H1 (cell line): Measurements from ENCODE around the gene GALR1.

Source experiments
- EZH2 ChIP-seq: fragments of 200-600 bp; sonication (generic); IDR thresholded peaks from 2 replicates; pipeline ENCODE4 v1.7.1; 2012; ENCODE audit warnings: low read depth, mild to moderate bottlenecking, moderate library complexity, low read length, inconsistent platforms; ENCODE audit not compliant: severe bottlenecking
- HDAC6 ChIP-seq: IDR thresholded peaks from one replicate; pipeline ENCODE4 v1.7.1; 2012; ENCODE audit warnings: low read depth, mild to moderate bottlenecking, inconsistent platforms, low read length, moderate library complexity
- JUND ChIP-seq: IDR thresholded peaks from 2 replicates; pipeline ENCODE4 v1.6.1; 2011; ENCODE audit warnings: mild to moderate bottlenecking, improper control_type of control experiment, low read length
- RAD21 ChIP-seq, 2 experiments: IDR thresholded peaks in 1 of 2; conservative IDR thresholded peaks in 1 of 2; 2 replicates each; pipeline ENCODE4 v1.6.1; 2011; ENCODE audit warnings: low read depth in 2 of 2, low read length in 2 of 2, improper control_type of control experiment in 1 of 2, inconsistent platforms in 1 of 2, mild to moderate bottlenecking in 1 of 2, moderate library complexity in 1 of 2
- TF ChIP-seq, protein P1 (sequence below): IDR thresholded peaks from 2 replicates; pipeline ENCODE4 v1.6.1; 2012; ENCODE audit warnings: inconsistent platforms
- TF ChIP-seq, protein P2 (sequence below), 3 experiments: IDR thresholded peaks; 1 replicate in 2 of 3; 2 replicates in 1 of 3; pipeline versions ENCODE4 v1.5.1 to v1.6.1; 2011; ENCODE audit warnings: low read length in 3 of 3, mild to moderate bottlenecking in 3 of 3, inconsistent platforms in 2 of 3, low read depth in 1 of 3, moderate library complexity in 1 of 3; ENCODE audit not compliant: insufficient read depth in 1 of 3; ENCODE audit errors: control extremely low read depth in 1 of 3

DNA sequence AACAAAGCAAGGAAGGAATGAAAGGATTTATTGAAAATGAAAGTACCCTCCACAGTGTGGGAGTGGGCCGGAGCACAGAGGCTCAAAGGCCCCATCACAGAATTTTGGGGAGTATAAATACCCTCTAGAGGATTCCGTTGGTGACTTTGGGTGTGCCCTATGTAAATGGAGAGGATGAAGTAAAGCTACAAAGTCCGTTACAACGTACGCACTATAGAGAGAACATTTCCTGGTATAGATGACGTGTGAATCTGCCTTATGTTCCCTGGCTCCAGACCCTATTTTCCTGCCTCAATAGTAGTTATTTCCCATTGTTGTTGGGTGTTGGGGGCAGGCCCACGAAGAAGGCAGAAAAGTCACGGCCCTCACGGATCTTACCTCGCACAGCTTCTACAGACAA lies 65.3 kb downstream of the GALR1 start:
- TF ChIP-seq, protein P1, sequence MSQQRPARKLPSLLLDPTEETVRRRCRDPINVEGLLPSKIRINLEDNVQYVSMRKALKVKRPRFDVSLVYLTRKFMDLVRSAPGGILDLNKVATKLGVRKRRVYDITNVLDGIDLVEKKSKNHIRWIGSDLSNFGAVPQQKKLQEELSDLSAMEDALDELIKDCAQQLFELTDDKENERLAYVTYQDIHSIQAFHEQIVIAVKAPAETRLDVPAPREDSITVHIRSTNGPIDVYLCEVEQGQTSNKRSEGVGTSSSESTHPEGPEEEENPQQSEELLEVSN: no peak
- TF ChIP-seq RAD21 (IDR thresholded peaks at IDR 0.05 in 1 of 2, conservative IDR thresholded peaks at IDR 0.05 in 1 of 2; ENCODE audit: low read depth in 2 of 2, low read length in 2 of 2) (no peak), HDAC6 (no peak), EZH2 (no peak), JUND (no peak)
- TF ChIP-seq, protein P2, sequence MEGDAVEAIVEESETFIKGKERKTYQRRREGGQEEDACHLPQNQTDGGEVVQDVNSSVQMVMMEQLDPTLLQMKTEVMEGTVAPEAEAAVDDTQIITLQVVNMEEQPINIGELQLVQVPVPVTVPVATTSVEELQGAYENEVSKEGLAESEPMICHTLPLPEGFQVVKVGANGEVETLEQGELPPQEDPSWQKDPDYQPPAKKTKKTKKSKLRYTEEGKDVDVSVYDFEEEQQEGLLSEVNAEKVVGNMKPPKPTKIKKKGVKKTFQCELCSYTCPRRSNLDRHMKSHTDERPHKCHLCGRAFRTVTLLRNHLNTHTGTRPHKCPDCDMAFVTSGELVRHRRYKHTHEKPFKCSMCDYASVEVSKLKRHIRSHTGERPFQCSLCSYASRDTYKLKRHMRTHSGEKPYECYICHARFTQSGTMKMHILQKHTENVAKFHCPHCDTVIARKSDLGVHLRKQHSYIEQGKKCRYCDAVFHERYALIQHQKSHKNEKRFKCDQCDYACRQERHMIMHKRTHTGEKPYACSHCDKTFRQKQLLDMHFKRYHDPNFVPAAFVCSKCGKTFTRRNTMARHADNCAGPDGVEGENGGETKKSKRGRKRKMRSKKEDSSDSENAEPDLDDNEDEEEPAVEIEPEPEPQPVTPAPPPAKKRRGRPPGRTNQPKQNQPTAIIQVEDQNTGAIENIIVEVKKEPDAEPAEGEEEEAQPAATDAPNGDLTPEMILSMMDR (IDR thresholded peaks at IDR 0.05; ENCODE audit: control extremely low read depth in 1 of 3, insufficient read depth in 1 of 3, low read depth in 1 of 3, low read length in 3 of 3): no peak
